Hematopoietic multipotent progenitor cell treated with erythropoietin and hydrocortisone succinate and interleukin-3 and kit ligand, for 8 days (in vitro differentiated cells): ENCODE data around the gene TMEM59.
"Not testable (repeated sequence)": the region's sequence is repeated elsewhere in the genome, so short reads cannot be mapped to it uniquely, and the experiment has no call there.

ENCODE experiments used
- DNase-seq: peaks from one replicate; pipeline ENCODE4 v3.0.0-alpha.2; 2015

The TMEM59 gene

GRCh38 chr1:54052431-54052933 is 522 bp downstream of the TMEM59 start:
- peak; percentile 65 for DNase-seq

GRCh38 chr1:54051933-54052430 is 1.0 kb downstream of the TMEM59 start:
- DNase-seq, result no peak

- DNase-seq, result not testable (repeated sequence)
These were observed 2.6 kb downstream of the TMEM59 start for GRCh38 chr1:54050435-54050834.

GRCh38 chr1:54047384-54048305 is 5.4 kb downstream of the TMEM59 start:
- DNase-seq, result no peak

GRCh38 chr1:54046671-54047383 is 6.2 kb downstream of the TMEM59 start:
- no peak for DNase-seq

- no peak for DNase-seq
These were observed 7.5 kb downstream of the TMEM59 start for GRCh38 chr1:54045496-54045895.

- DNase-seq, result no peak
These were observed 11.2 kb downstream of the TMEM59 start for GRCh38 chr1:54041806-54042205.

GRCh38 chr1:54037476-54037875 is 15.5 kb downstream of the TMEM59 start:
- peak; percentile 25 for DNase-seq

GRCh38 chr1:54028306-54029251 is 24.4 kb downstream of the TMEM59 start:
- no peak for DNase-seq

- DNase-seq, result no peak
These were observed 25.2 kb downstream of the TMEM59 start for GRCh38 chr1:54027848-54028247.

GRCh38 chr1:54024811-54025210 is 28.2 kb downstream of the TMEM59 start:
- not testable (repeated sequence) for DNase-seq

- no peak for DNase-seq
These were observed 28.6 kb downstream of the TMEM59 start for GRCh38 chr1:54024358-54024757.

- DNase-seq, result not testable (repeated sequence)
These were observed 33.3 kb downstream of the TMEM59 start for GRCh38 chr1:54019562-54020176.

GRCh38 chr1:54018635-54019034 is 34.4 kb downstream of the TMEM59 start:
- no peak for DNase-seq

GRCh38 chr1:54017979-54018378 is 35.0 kb downstream of the TMEM59 start, which contains the start of gene LDLRAD1:
Gene LDLRAD1 (minus strand): TSS chr1:54018186. CDS start chr1:54018112, 74 bp downstream.
- no peak for DNase-seq

- DNase-seq, result no peak
These were observed 36.4 kb downstream of the TMEM59 start for GRCh38 chr1:54016343-54017282.

GRCh38 chr1:54014009-54014629 is 38.9 kb downstream of the TMEM59 start:
- no peak for DNase-seq

GRCh38 chr1:54013393-54014008 is 39.5 kb downstream of the TMEM59 start:
- no peak for DNase-seq

GRCh38 chr1:54012863-54013262 is 40.1 kb downstream of the TMEM59 start:
- DNase-seq, result no peak

GRCh38 chr1:54012008-54012325 is 41.0 kb downstream of the TMEM59 start:
- no peak for DNase-seq
